GM20431 (cell line): ENCODE measurements around the gene PPARD.
"Not testable (repeated sequence)": the region's sequence is repeated elsewhere in the genome, so short reads cannot be mapped to it uniquely, and the experiment has no call there.

Experiments
- in situ Hi-C: fragments of 300-500 bp; cut with MseI, MboI; formaldehyde crosslinking; loops from one replicate; pipeline ENCODE4 v1.15.0; 2020; ENCODE audit warnings: low sequenced_read_pairs; ENCODE audit not compliant: unreplicated experiment

The PPARD gene

DNA sequence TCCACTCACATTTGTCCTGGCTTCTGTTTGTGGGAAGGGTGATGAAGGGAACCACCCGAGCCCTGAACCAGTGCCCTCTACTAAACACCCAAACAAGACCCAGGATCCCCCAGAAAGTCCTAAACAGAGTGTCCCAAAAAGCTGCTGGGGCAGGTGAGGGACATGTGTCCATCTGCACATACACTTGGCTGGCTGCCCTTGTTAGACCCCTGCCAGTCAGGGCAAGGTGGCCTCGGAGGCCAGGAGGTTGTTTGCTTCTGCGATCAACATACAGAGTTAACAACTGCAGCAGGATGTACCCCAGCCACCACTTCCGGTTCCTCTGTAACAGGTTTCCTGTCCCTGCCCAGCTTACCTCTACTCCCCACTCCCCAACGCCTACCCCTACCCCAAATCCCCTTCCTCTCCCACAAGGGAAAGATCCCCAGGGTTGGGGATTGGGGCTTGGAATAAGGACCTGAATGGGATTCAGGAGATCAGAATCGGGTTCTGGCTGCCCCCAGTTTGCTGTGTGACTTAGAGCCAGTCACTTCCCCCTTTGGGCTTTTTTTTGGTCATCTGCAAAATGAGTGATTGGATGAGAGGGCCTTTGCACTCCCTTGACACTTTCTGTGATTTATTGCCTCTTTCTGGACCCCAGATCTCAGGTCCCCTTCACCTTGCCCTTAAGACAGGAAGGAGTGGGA lies 30.8 kb upstream of the PPARD start:
- in situ Hi-C loops, result no loop called here

GRCh38 chr6:35312076-35312800 lies 30.1 kb upstream of the PPARD start:
- in situ Hi-C loops, result no loop called here

GRCh38 chr6:35312807-35313206 lies 29.6 kb upstream of the PPARD start:
- in situ Hi-C loops, result no loop called here

- in situ Hi-C loops, result no loop called here
Measured at GRCh38 chr6:35317483-35318195, 24.7 kb upstream of the PPARD start.

GRCh38 chr6:35318196-35319171 lies 23.9 kb upstream of the PPARD start:
- in situ Hi-C loops, result no loop called here

DNA sequence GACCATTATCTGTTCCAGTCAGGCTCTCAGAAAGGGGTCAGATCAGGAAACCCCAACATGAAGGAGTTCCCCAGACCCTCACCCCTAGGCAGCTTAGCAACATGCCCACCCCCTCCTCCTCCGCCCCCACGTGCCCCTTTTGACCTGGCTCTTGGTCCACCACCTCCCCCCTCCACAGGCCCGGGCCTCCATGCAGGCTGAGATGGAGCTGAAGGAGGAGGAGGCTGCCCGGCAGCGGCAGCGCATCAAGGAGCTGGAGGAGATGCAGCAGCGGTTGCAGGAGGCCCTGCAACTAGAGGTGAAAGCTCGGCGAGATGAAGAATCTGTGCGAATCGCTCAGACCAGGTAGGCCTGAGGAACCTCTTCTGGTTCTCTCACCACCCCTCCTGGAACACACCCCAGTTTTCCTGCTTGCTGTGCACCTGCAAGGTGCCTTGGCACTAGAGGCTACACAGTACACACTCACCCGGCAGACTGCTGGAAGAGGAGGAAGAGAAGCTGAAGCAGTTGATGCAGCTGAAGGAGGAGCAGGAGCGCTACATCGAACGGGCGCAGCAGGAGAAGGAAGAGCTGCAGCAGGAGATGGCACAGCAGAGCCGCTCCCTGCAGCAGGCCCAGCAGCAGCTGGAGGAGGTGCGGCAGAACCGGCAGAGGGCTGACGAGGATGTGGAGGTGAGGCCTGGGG lies 22.9 kb upstream of the PPARD start:
- in situ Hi-C loops, result no loop called here

DNA sequence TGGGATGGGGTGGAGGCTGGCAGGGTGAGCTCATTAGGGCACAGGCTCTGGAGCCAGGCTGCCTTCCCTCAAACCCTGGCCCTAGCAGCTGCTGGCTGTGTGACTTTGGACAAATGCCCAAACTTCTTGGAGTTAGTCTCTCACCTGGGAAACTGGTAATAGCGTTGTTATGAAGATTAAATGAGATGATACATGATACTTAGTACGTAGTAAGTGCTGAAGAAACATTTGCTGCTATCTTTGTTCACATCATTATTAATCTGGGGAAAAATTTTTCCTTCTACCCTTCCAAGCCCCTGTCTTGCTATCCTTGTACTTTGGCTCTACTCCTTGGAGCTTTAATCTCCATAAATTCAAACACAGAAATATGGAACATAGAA lies 22.3 kb upstream of the PPARD start:
- in situ Hi-C loops, result no loop called here

GRCh38 chr6:35321091-35321490 lies 21.3 kb upstream of the PPARD start:
- in situ Hi-C loops, result no loop called here

- in situ Hi-C loops, result no loop called here
Measured at GRCh38 chr6:35327349-35328027, 14.9 kb upstream of the PPARD start.

- in situ Hi-C loops, result no loop called here
Measured at GRCh38 chr6:35328108-35328723, 14.1 kb upstream of the PPARD start.

GRCh38 chr6:35328965-35329364 lies 13.4 kb upstream of the PPARD start:
- in situ Hi-C loops, result not testable (repeated sequence)

DNA sequence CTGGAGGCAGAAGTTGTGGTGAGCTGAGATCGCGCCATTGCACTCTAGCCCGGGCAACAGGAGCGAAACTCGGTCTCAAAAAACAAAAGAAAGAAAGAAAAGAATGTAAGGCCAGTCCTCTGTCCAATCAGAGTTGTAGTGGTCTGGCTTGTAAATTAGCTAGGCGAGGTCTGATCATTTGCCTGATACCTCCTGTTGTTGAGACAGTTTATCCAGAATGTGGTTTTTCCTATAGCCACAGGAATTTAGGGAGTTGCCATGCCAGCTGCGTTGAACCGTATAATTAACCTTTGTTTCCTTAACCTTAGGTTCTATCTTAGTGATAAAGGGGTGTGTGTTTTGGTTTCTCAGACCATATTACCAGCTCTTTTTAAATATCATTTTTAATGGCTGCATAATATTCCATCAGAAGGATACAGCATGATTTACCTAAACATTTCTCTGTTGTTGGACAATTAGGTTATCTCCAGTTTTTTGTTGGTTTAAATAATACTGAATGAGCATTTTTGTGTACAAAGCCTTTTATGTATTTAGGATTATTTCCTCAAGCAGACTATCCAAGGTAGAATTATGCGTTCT lies 11.7 kb upstream of the PPARD start:
- in situ Hi-C loops, result no loop called here

- in situ Hi-C loops, result not testable (repeated sequence)
Measured at GRCh38 chr6:35332074-35332887, 10.1 kb upstream of the PPARD start.

DNA sequence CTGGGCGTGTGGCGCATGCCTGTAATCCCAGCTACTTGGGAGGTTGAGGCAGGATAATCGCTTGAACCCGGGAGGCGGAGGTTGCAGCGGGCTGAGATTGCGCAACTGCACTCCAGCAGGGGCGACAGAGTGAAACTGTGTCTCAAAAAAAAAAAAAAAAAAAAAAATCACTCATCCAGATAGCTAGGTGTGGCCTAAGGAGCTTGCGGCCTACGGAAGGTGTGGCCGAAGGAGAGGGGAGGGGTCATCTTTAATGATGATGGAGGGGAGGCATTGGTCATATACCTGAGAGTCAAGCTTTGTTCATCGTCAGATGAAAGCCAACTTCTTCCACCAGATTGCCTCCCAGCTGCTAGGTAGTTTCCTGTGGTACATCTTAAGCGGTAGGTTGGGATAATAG lies 801 bp upstream of the PPARD start:
- in situ Hi-C loops, result loop anchor here (10.0 kb wide), 1 partner anchor 113 kb away; the partner anchor contains the start of gene FANCE

- in situ Hi-C loops, result loop anchor here (10.0 kb wide), 1 partner anchor 112 kb away; the partner anchor contains the start of gene FANCE
Measured at GRCh38 chr6:35343092-35343834, 905 bp downstream of the PPARD start.

GRCh38 chr6:35343835-35344550 lies 1.6 kb downstream of the PPARD start:
- in situ Hi-C loops, result loop anchor here (10.0 kb wide), 1 partner anchor 111 kb away; the partner anchor contains the start of gene FANCE
